Mucosa of rectum (tissue), 2 donors: Measurements from ENCODE around the gene POU3F3.

Experiments used
- H3K27ac ChIP-seq, 2 donors: one replicate each; pipeline ENCODE4 v1.7.0; 2013; ENCODE audit warnings: inconsistent platforms in 2 of 2, low read depth in 2 of 2, low read length in 2 of 2
- H3K27me3 ChIP-seq, 2 donors: one replicate each; pipeline ENCODE4 v1.7.0; 2013; ENCODE audit warnings: low read length in 2 of 2; ENCODE audit not compliant: control insufficient read depth in 2 of 2, insufficient read depth in 2 of 2
- H3K36me3 ChIP-seq, 2 donors: one replicate each; pipeline ENCODE4 v1.7.0; 2013; ENCODE audit warnings: low read length in 2 of 2; ENCODE audit not compliant: control insufficient read depth in 2 of 2, insufficient read depth in 2 of 2
- H3K4me1 ChIP-seq, 2 donors: one replicate each; pipeline ENCODE4 v1.7.0; 2013; ENCODE audit warnings: low read length in 2 of 2, mild to moderate bottlenecking in 1 of 2; ENCODE audit not compliant: control insufficient read depth in 2 of 2, insufficient read depth in 2 of 2
- H3K4me3 ChIP-seq, 2 donors: one replicate each; pipeline ENCODE4 v1.7.0; 2013; ENCODE audit warnings: low read length in 2 of 2
- H3K9ac ChIP-seq, 2 donors: one replicate each; pipeline ENCODE4 v1.7.0; 2013; ENCODE audit warnings: low read length in 2 of 2, low read depth in 1 of 2, mild to moderate bottlenecking in 1 of 2
- H3K9me3 ChIP-seq, 2 donors: one replicate each; pipeline ENCODE4 v1.7.0; 2013; ENCODE audit warnings: low read length in 2 of 2; ENCODE audit not compliant: control insufficient read depth in 2 of 2
- donor health status: healthy.
- donor health status: Normal muscosa, but diverticular disease.

The POU3F3 gene

GRCh38 chr2:104889960-104890684 is 36.2 kb downstream of the POU3F3 start:
- Histone ChIP-seq H3K4me3 (peak overlapping the region; percentile 53 to 58), H3K9me3 (no peaks in the 10 kb centered on the region), H3K9ac (no peak overlapping the region), H3K36me3 (no peaks in the 10 kb centered on the region), H3K27me3 (no peaks in the 10 kb centered on the region), H3K4me1 (peaks cover 10 to 26% of the 10 kb centered on the region in 2 donors), H3K27ac (peak overlapping the region; percentile 80 to 81)

- Histone ChIP-seq H3K36me3 (no peaks in the 10 kb centered on the region), H3K27me3 (peaks cover 0 to 2% of the 10 kb centered on the region in 2 donors), H3K4me1 (peaks cover 10 to 26% of the 10 kb centered on the region in 2 donors), H3K9ac (no peak overlapping the region), H3K4me3 (peak overlapping the region in 1 of 2 donors; percentile 53), H3K27ac (peak overlapping the region; percentile 80 to 81), H3K9me3 (no peaks in the 10 kb centered on the region)
Observed at GRCh38 chr2:104890685-104891069, 36.8 kb downstream of the POU3F3 start.

DNA sequence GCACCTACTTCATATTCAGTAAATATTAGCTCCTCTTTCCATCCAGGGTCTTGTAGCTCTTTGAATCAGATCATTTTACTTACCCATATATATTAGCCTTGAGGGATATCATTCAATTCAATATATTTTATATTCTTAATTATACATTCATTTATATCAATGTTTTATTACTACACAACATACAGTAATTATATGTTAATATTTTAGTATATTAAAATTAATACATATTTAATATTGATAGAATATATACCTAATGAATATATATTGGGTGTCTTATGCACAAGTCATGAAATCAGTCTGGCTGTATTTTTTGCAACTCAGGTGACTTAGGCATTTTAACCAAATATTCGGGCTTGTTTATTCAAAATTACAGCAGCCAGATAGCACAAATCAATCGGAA is 37.2 kb downstream of the POU3F3 start:
- Histone ChIP-seq H3K9me3 (no peaks in the 10 kb centered on the region), H3K27ac (no peak overlapping the region), H3K9ac (no peak overlapping the region), H3K4me1 (peaks cover 10 to 26% of the 10 kb centered on the region in 2 donors), H3K27me3 (peaks cover 0 to 2% of the 10 kb centered on the region in 2 donors), H3K36me3 (no peaks in the 10 kb centered on the region), H3K4me3 (no peak overlapping the region)

DNA sequence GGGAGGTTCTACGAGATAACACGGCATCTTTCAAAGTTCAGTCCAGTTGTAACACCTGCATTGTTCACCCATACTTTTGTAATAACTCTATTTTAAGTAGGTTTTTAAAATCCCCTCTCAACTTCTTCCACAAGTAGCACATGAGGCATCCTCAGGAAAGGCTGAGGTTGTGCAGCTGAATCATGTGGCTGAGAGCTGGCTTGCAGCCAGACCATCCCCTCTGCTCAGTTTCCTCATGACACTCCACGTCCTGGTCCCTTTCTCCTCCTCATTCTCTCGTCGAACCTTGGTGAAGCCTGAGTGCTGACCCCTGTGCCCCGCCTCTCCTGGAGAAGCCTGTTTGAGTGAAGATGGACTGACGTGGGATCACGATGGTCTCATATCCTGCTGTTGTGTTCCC is 42.5 kb downstream of the POU3F3 start:
- Histone ChIP-seq H3K27ac (no peak overlapping the region), H3K4me3 (no peak overlapping the region), H3K9ac (no peak overlapping the region), H3K4me1 (no peaks in the 10 kb centered on the region), H3K9me3 (no peaks in the 10 kb centered on the region), H3K36me3 (no peaks in the 10 kb centered on the region), H3K27me3 (peaks cover 2 to 4% of the 10 kb centered on the region in 2 donors)

- no peaks in the 10 kb centered on the region for H3K9me3 ChIP-seq
- H3K27ac ChIP-seq: no peak overlapping the region
- H3K36me3 ChIP-seq: no peaks in the 10 kb centered on the region
- peaks cover 2 to 4% of the 10 kb centered on the region in 2 donors for H3K27me3 ChIP-seq
- H3K9ac ChIP-seq: no peak overlapping the region
- H3K4me1 ChIP-seq: no peaks in the 10 kb centered on the region
- H3K4me3 ChIP-seq: no peak overlapping the region
Observed at GRCh38 chr2:104897515-104898184, 43.7 kb downstream of the POU3F3 start.

GRCh38 chr2:104900608-104901007 is 46.7 kb downstream of the POU3F3 start:
- Histone ChIP-seq H3K27ac (no peak overlapping the region), H3K4me3 (no peak overlapping the region), H3K4me1 (no peaks in the 10 kb centered on the region), H3K9ac (no peak overlapping the region), H3K9me3 (no peaks in the 10 kb centered on the region), H3K36me3 (no peaks in the 10 kb centered on the region), H3K27me3 (peaks cover 0 to 4% of the 10 kb centered on the region in 2 donors)

GRCh38 chr2:104901037-104901881 is 47.3 kb downstream of the POU3F3 start:
- no peak overlapping the region for H3K27ac ChIP-seq
- no peak overlapping the region for H3K9ac ChIP-seq
- H3K4me3 ChIP-seq: no peak overlapping the region
- peaks cover 0 to 4% of the 10 kb centered on the region in 2 donors for H3K27me3 ChIP-seq
- H3K36me3 ChIP-seq: no peaks in the 10 kb centered on the region
- no peaks in the 10 kb centered on the region for H3K4me1 ChIP-seq
- no peaks in the 10 kb centered on the region for H3K9me3 ChIP-seq

DNA sequence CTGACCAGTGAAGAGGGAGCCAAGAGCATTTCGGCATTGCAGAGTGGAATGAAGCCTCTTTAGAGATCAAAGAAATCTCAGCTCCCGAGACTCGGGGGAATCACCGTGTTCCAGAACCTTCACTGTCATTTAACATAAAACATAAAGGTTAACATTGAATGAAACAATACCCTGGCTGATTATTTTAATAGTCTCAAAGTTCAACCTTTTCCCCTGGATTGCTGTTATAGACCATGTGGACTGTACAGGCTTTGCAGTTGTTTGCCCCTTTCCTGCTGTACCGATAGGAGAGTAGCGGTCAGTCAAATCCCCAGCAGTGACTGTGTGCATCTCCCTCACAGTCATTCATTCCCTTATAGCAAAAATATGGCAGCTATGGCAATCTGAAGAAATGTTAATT is 48.4 kb downstream of the POU3F3 start:
- Histone ChIP-seq H3K36me3 (no peaks in the 10 kb centered on the region), H3K27ac (no peak overlapping the region), H3K9me3 (no peaks in the 10 kb centered on the region), H3K4me1 (no peaks in the 10 kb centered on the region), H3K4me3 (no peak overlapping the region), H3K9ac (no peak overlapping the region), H3K27me3 (peaks cover 0 to 8% of the 10 kb centered on the region in 2 donors)
